Urothelium cell line (cell line): ENCODE data around the gene NDUFS5.
A peak's percentile ranks its signal among the peaks of the same experiment; 100 is the strongest.
"Not testable (repeated sequence)": the region's sequence is repeated elsewhere in the genome, so short reads cannot be mapped to it uniquely, and the experiment has no call there.

Source experiments
- DNase-seq: peaks from one replicate; pipeline ENCODE4 v3.0.0; 2011; ENCODE audit warnings: low spot score, mixed read lengths
- FAIRE-seq: peaks from 2 replicates; lab custom pipeline; 2011; peaks lifted over from hg19 to GRCh38; lab: Jason Lieb, UNC

Gene NDUFS5

DNA sequence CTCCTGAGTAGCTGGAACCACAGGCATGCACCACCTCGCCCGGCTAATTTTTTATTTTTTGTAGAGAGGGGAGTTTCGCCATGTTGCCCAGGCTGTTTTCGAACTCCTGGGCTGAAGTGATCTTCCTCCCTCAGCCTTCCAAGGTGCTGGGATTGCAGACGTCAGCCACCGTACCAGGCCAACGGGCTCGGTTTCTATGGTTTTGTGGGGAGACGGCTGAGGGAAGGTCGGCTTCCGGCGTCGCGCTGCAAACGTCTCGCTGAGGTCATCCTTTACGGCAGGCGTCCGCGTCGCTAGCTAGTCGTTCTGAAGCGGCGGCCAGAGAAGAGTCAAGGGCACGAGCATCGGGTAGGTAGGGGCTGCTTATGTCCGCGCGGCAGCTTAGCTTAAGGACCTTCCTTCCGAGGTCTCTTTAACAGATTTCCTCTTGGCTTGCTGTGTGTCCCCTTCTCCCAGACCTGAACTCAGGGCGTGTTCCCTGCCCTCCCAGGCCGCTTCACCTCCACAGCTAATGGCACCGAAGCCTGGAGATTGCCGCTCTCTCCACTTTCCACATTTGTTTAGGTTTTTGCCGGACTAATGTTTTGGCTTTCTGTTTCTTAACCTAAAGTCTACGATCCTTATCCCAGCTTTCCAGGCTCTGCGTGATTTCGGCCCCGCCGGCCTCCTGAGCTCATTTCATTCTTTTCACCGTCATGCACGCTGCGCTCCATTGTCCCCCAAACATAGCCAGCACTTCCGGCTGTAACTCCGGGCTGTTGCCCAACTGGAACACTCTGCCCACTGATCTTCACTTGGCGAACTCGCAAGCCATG, at the start of gene NDUFS5:
NDUFS5 (plus strand) TSS at position 300 of the 815 bp plus-strand sequence. CDS start 2,375 bp downstream, outside the sequence.
- FAIRE-seq (no peak), DNase-seq (peak; percentile 90)

DNA sequence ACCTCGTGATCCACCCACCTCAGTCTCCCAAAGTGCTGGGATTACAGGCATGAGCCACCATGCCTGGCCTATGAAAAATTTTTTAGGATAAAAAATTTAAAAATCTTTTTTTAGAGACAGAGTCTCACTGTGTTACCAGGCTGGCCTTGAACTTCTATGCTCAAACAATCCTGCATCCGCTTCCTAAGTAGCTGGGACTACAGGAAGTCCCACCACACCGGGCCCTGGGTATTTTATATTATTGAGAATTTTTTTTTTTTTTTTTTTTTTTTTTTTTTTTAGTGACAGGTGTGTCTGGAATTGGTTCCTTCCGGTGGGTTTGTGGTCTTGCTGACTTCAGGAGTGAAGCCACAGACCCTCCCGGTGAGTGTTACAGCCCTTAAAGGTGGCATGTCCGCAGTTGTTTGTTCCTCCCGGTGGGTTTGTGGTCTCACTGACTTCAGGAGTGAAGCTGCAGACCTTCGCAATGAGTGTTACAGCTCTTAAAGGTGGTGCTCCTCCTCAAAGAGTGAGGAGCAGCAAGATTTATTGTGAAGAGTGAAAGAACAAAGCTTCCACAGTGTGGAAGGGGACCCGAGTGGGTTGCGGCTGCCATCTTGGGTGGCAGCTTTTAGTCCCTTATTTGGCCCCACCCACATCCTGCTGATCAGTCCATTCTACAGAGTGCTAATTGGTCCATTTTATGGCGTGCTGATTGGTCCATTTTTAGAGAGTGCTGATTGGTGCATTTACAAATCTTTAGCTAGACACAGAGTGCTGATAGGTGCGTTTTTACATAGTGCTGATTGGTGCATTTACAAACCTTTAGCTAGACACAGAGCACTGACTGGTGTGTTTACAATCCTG, 48.5 kb upstream of the NDUFS5 start:
- not testable (repeated sequence) for DNase-seq, FAIRE-seq

DNA sequence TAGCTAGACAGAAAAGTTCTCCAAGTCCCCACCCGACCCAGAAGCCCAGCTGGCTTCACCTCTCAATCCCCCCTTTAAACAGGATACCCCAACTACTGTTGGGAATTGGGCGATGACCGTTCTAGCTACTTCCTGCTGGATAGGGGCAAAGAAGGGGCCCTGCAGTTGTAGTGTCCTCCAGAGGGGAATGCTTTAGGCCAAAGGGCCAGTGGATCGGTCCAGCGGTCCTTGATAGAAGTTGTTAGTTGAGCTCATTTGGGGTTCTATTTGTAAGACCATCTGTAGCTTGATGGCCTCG, 48.0 kb upstream of the NDUFS5 start:
- not testable (repeated sequence) for DNase-seq, FAIRE-seq

DNA sequence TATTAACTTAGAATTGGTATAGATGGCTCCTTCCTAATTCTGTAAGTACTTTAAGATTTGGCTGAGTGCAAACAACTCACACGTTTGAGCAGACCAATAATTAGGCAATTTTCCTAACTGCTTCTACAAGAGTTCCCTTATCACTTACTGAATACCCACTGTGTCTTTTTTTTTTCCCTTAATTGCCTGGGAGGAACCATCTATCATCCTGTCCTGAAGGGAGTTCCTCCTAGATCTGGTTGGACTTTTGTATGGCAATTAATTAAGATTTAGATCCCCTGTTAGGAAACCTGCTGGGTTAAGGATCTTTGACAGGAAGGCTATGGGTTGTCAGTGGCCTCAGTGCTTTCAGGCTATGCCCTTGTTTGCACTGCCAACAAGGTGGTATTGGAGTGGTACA, 46.8 kb upstream of the NDUFS5 start:
- not testable (repeated sequence) for DNase-seq, FAIRE-seq

DNA sequence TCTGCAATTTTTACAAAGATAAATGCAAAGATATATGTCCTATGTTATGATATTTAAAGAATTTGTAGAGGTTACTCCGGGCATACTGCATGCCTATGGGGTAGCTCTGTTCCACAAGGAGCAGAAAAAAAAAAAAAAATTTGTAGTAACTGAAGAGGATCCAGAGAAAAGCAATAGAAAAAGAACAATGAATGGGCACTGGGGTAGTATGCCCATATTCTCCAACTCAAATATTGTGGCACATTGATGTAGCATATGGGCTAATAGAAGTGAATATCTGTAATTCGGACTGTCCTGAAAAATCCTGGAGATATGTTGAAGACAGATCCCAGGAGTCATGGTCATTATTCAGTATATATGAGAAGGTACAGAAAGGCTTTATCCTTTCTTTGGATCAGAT, 36.2 kb upstream of the NDUFS5 start:
- FAIRE-seq (no peak), DNase-seq (no peak)

DNA sequence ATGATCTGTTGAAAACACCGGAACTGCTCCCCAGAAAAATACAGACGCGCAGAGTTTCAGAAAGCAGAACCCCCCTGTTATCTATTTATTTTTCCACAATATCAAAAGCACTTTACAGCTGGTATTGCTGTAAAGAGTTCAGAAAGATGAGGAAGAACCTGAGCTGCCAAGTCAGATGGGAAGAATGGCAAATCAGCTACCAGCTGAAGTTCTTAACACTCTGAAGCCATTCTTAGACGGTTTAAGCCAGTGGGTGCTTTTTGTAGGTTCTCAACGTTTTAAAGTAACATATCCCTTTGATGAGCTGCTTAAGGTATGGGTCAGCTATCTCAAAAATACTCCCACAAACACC, 35.8 kb upstream of the NDUFS5 start:
- DNase-seq (no peak), FAIRE-seq (no peak)

DNA sequence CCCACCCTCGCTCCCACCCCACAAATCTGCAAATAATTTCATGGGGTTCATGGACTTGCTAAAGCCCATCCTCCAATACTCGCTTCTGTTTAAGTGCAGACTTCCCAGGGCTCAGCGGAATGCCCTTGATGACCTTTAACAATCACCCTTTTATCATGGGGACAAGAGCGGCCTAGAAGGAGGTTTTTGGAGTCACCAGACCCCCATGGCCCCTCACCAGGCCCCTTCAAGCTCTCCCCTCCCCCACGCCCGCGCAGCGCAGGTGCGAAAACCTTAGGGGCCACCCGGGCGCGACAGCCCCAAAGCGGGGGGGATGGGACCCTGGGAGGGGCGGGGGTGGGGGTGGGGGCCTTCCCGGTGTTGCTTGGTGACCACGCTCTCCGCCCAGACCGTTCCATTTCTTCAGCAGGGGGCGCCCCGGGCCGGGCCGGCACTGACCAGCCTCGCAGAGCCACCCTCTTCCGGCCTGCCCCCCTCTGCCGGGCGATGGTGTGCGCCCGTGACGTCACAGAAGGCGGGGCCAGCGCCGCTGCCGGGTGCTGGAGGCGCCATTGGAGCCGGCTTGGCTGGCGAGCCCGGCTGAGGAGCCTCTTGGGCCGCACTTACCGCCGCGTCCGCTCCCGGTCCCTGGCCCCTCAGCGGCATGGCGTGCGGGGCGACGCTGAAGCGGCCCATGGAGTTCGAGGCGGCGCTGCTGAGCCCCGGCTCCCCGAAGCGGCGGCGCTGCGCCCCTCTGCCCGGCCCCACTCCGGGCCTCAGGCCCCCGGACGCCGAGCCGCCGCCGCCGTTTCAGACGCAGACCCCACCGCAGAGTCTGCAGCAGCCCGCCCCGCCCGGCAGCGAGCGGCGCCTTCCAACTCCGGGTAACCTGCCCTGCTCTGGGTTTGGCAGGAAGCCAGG, 35.2 kb upstream of the NDUFS5 start, which contains the start of gene AKIRIN1:
AKIRIN1 (plus strand) TSS at position 539 of the 900 bp plus-strand sequence; CDS start at position 644, 105 bp downstream.
- peak; percentile 99 for DNase-seq
- FAIRE-seq: no peak

DNA sequence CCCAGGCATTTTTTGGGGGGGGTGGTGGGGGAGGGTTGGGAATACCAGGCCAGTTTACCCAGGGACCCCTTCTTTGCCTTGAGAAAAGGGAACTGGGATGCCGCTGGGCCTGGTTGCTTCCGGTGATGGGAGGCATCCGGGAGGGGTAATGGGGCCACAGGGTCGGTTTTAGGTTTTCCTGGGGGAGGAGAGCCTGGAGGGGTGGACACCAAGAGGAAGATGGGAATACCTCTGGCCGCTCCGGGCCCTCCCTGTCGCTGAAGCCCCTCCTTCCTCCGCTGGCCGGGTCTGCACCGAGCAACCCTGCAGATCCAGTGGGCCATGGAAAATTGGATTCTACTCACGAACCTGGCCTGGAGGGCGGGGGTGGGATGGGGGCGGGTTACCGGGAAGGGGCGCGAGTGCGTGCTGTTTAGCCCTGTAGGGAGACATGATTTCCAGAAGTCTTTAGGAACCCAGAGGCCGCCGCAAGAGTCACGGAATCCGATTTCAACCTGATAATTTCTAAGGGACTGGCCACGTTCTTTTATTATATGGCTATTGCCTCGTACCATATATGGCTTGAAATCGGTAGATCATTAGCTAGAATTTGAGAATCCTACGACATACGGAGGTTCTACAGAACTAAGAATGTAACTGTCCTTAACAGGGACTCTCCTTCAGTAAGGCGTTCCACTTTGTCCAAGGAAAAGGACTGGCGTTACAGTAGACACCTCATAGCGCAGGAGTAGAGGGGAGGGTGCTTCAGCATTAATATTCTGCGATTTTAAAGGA, 34.3 kb upstream of the NDUFS5 start:
- DNase-seq (peak; percentile 63), FAIRE-seq (no peak)

DNA sequence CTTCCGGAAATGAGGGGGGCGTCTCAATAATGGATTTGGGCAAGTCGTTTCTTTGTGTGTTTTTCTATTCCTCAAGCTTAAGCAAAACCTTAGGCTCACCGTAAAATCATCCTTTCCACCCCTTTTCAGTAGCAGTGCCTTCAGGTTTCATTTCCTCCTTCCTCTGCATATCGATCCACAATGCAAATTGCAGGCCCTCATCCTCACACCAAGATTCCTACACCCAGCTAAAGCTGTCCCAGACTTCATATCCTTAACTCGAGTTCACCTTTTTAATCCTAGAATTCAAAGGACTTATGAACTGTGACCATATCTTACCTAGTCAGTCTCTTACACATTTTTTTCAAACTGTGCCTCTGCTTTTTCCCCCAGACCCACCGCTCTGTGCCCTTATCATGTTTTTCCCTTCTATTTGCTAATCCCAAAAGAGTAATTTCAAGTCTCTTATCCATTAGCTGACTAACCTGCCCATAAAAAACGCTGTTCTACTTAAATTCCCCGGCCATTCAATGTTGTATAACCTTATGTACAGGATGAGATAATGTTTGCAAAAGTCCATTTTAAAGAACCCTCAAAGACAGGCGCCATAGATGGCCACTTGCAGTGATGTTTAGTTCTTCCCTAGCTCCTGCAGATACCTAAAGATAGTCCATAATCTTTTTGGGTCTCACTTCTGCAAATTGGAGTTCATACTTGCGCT, 33.6 kb upstream of the NDUFS5 start:
- DNase-seq (no peak), FAIRE-seq (no peak)

DNA sequence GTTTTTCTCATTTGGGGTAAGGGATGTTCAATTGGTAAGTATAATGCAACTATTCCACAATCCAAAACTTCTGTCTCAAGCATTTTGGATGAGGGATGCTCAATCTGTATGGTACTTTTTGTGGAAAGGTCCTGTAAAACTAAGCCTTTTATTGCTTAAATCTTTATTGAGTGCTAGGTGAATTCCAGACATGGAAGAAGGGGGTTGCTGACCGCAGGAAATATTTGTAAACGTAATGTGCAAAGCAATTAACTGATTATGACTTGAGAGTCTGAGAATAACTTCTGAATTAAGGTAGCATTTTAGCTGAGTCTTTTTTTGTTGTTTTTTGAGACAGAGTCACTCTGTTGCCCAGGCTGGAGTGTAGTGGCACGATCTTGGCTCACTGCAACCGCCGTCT, 32.0 kb upstream of the NDUFS5 start:
- no peak for DNase-seq

DNA sequence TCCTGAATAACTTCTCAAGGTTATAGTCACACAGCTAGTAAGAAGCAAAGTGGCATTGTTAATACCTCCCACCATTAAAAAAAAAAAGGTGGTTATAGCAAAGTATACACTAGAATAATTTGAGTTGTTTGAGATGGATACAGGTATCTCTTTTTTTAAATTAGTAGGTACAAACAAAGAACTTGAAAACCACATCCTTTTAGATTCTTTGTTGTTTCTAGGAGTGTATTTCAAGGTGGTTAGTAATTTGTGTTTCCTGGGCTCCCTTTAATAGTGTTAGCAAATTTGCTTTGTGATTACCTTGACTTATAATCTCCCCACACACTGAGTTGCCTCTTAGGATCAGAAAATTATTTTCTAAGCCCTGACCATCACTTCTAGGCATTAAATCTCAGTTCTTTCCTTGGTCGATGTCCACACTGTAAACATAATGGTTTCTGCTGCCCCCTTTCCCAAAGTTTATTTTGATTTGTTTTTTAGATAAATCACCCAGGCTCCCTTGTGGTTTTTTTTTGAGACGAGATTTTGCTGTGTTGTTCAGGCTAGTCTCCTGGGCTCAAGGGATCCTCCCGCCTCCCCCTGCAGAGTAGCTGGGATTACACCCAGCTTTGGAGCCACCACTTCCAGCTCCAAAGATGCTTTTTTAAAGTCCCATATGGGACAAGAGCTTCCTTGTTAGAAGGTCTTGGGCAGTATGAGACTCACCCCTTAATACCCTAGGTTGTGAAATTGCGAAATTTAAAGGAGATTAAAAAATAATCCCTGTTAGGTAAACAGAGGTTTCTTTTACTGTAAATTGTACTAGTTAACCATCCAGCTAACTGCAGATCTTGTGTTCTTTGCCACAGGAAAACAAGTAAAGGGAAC, 28.9 kb upstream of the NDUFS5 start:
- no peak for FAIRE-seq
- no peak for DNase-seq

More for the DNA sequence above, 32.0 kb upstream of the NDUFS5 start:
- no peak for FAIRE-seq

DNA sequence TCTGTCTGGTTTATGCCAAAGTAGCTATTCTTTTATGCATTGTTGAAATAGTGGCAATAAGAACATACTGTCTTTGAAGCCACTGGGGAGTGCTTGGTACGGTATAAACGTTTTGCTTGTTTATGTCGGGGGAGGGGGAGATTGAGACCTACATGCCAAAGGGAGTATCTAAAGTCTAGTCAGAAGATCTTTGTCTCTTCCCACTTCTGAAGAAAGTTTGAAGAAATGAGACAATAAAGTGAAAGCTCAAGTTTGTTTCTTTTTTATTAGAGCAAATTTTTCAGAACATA, 28.3 kb upstream of the NDUFS5 start:
- no peak for FAIRE-seq
- no peak for DNase-seq

DNA sequence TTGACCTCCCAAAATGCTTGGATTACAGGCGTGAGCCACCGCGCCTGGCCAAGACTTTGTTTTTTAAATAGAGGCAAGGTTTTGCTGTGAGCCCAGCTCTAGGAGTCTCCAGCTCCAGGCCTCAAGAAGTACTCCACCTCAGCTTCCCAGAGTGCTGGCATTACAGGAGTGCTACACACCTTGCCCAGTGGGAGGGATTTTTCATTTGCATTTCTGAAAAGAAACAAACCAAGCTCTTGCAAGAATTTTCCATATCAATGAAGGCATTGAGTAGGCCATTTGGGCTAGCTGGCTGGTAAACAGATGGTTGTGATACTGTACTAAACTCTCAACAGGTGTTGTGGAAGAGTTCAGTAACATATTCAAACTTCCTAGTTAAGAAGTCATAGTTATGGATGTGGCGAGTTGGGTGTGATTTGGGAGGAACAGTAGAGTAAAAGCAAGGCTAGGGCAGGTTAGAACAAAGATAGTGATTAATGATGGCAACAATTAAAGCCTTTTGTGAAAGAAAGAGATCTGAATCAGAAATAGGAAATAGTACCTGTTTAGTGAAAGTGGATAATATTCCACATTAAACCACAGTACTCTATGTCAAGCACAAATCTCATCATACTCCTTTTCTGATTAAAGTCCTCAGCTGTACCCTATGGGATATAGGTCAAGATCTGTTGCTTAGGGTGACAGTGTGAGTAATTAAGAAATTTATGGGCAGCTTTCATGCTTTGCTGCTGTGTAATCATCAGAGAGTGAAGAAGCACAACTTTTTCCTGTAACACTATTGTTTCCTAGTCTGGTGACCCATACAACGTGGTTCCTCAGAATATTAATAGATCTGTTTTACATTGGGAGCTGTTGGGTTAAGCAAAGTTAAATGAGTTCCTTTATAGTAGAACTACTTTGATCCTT, 24.4 kb upstream of the NDUFS5 start:
- FAIRE-seq: no peak
- DNase-seq: no peak

DNA sequence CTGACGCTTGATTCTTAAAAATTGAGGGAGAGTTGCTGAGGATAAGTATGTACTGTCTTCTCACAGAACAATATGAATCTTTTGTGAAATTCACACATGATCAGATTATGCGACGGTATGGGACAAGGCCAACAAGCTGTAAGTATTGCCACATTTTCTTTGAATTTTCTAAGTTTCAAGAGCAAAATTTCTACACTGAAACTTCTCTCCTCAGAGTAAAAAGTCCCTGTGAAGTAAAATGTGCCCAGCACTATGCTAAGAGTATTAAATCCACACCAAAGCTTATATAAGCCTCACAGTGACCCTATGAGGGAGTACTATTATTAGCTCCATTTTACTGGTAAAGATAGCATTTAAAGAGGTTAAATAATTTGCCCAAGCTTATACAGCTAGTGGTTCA, 22.9 kb upstream of the NDUFS5 start:
- DNase-seq: no peak
- FAIRE-seq: no peak

DNA sequence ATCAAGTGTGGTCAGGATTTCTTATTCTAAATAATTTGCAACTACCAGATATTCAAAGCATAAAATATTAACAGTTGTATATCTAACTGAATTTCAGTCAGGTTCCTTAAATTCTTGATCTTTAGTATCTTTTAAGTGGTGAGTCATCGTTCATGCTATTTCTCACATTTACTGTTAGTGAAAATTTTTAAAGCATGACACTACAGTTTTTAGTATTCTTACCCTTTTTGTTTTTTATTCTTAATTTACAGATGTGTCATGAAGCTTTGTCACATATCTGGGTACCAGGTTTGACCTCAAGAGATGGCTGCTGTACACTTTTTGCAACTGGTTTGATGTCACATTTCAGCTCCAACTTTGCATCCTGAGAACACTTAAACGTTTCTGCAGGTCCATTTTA, 22.4 kb upstream of the NDUFS5 start:
- FAIRE-seq (no peak), DNase-seq (no peak)

DNA sequence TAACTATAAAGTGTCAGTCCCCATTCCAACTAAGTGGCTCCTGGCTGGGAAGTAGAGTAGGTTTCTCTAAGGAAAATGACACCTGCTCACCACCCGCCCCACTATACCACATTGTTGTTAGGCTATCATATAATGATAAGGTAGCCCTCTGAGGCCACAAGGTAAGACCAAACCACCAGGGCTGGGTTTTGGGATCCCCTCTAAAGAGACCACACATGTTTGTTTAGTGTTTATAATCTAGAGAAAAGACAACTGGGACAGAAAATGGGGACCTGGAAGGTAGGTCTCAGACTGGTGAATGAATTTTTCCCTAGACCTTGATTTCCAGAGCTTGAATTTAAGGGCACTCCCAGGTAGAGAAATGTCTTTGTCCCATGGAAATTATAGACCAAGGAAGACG, 19.9 kb upstream of the NDUFS5 start:
- FAIRE-seq: no peak
- no peak for DNase-seq

DNA sequence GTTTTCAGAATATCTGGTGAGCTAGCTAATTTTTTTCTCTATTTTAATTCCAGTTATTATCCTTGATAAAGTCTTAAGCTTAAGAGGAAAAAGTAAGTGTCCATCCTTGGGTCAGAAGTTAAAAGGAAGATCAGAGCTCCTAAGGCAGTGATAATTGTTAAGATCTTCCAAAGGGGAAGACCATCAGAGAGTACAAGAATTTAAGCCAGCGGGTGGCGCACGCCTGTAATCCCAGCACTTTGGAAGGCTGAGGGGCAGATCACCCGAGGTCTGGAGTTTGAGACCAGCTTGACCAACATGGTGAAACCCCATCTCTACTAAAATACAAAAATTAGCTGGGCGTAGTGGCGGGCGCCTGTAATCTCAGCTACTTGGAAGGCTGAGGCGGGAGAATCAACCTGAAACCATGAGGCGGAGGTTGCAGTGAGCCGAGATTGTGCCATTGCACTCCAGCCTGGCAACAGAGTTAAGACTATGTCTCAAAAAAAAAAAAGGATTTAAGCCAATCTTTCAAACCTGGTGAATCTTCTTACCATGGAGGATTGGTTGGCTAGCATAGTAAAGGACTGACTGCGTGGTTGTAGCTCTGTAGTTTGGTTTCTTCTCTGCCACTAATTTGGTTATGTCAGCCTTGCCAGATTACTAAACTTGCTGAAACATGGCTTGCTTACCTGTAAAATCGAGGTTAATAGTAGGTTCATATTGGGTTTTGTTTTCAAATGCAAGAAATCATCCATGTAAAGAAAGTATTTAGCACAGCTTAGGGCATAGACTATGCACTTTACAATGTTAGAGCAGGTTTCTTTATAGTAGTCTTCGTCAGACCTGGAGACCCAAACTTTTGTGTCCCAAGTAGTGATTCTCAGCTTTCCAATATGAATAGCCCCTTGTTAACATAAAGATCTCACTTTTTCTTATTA, 19.2 kb upstream of the NDUFS5 start:
- FAIRE-seq: no peak
- no peak for DNase-seq
